NCI-H748 treated with DMSO at 0.1 percent for 48 hours (cell line): ENCODE data around the gene TSSK6.

Experiments used
- DNase-seq: peaks from one replicate; lab custom pipeline; 2025; lab: John Stamatoyannopoulos, UW

TSSK6 gene

DNA sequence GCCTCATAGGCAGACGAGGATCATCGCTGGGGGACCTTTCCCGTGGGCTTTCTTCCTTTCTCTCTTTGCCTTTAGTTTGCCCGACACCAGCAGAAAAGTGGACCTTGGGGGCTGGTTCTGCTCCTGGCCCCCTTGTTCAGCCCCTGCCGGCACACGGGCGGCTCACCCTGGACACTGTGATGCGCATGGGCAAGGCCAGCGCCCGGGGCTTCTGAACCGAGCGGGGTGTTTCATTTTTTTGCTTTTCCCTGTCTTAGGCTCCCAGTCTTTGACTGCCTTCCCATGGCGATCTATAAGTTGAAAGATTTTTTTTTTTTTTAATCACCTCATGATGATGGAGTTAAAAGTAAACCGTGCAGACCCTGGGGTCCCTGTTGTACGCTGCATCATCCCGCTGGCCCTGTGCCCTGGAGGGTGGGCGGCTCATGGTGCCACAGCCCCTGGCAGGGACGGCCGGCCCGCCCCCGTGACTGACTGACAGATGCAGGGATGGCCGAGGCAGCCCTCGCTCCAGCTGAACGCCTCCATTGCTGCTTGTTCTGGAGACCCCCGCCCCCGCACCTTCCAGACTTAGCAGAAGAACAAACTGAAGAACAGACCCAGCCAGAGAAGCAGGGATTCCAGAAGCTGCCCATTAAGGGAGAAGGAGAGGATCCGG lies 9.6 kb downstream of the TSSK6 start:
- DNase-seq: no peak

DNA sequence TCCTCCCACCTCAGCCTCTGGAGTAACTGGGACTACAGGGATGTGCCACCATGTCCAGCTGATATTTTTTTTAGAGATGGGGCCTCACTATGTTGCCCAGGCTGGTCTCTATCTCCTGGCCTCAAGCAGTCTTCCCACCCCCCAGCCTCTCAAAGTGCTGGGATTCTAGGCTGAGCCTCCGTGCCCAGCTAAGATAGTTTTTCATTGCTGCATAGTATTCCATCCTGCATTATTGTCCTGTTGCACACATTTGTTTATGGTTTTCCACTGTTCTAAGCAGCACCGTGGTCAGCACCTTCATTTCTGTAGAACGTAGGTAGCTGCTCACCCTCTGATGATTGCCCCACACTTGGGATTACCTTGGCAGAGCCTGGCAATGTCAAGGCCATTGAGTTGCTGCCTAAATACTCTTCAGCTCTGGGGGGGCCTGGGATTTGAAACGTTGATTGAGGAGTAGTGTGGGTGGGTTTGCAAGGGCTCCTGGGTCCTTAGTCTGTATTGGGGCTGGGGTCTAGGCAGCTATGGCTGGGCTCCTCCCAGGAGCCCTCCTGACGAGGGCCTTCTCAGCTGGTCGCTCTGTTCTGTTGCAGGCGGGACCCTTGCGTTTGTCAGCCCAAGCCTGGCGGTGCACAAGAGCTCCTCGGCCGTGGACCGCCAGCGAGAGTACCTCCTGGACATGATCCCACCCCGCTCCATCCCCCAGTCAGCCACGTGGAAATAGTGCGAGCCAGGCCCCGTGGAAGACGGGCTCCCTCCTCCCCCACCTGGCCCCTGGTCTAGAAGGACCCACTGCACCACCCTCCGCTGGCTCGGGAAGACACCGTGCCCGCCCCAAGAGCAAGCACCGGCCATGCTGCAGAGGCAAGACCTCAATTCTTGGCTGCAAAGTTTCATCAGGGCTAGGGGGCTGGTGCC lies 10.3 kb downstream of the TSSK6 start:
- no peak for DNase-seq

DNA sequence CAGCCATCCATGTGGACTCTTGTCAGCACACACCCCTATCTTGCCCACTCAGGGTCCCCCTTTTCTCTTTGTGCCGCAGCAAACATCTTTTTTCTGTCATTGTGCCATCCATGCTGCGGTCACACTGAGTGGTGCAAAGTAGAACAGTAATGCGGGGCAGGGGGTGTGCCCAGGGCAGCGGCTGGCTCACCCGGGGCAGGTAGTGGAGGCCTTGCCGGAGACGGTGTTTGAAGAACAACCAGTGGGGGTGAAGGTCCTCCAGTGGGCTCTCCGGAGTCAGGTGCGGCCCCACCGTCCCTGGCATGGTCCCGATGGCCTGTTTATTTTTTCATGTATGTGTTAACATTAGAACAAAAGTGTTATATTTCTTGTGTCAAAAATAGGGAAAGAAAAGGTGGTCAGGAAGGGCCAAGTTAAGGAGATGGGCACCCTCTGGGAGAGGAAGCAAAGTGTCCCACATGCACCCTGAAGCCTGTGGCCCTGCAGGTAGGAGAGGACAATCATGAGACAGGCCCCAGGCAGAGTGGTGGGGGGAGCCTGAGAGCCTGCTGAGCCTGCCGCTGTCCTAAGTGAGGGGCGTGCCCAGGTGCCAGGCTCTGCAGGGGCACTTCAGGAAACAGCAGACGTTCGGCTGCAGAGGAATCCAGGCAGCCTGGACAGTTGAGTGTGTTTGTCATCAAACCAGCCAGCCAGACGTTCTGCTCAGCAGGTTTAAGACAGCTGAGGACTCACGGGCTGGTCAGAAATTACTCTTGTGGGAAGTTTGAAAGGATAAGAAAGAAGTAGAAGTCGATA lies 12.3 kb downstream of the TSSK6 start:
- DNase-seq: no peak

DNA sequence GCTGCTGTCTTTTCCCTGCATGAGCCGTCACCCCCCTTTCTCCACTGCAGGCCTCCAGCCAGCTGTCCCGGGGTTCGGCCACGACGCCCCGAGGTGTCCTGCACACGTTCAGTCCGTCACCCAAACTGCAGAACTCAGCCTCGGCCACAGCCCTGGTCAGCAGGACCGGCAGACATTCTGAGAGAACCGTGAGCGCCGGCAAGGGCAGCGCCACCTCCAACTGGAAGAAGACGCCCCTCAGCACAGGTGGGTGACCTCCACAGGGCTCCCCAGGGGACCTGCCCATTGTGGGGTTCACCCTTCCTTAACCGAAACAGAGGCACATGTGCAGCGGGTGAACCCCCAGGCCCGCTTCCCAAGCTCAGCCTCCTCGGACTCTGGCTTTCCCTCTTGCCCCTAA lies 13.1 kb downstream of the TSSK6 start:
- DNase-seq: no peak

DNA sequence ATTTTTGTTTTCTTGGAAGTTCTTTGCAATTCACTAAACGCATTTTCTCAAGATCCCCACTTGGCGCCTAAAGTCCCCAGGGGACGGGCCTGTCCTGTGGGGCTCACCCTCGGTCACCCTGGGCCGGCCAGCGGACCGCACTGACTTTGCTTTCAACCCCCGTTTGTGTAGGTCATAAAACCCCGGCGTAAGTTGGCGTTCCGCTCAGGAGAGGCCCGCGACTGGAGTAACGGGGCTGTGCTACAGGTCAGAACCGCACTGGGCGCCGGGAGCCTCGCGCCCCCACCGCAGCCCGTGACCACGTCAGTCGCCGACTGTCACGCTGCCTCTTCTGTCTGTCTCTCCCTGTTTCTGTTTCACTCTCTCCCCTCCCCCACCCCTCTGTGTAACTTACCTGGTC lies 13.6 kb downstream of the TSSK6 start:
- no peak for DNase-seq

DNA sequence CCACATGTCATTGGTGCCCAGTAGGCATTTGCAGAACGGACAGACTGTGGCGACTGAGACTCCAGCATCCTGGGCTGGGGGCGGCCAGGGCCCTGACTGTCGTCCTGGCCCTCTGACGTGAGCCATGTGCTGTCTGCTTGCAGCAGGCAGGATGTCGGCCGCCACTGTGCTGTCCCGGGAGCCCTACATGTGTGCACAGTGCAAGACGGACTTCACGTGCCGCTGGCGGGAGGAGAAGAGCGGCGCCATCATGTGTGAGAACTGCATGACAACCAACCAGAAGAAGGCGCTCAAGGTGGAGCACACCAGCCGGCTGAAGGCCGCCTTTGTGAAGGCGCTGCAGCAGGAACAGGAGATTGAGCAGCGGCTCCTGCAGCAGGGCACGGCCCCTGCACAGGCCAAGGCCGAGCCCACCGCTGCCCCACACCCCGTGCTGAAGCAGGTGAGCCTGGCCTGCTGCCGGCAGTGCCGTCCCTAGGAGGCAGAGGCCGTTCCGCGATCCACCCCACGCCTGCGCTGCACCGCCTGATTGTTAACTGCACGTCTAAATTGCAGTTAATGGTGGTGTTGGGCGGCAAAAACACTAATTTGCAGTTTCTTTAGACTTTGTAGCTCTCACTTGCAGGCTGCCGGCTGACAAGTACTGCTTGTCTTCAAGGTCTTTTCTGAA lies 14.2 kb downstream of the TSSK6 start:
- DNase-seq: no peak

DNA sequence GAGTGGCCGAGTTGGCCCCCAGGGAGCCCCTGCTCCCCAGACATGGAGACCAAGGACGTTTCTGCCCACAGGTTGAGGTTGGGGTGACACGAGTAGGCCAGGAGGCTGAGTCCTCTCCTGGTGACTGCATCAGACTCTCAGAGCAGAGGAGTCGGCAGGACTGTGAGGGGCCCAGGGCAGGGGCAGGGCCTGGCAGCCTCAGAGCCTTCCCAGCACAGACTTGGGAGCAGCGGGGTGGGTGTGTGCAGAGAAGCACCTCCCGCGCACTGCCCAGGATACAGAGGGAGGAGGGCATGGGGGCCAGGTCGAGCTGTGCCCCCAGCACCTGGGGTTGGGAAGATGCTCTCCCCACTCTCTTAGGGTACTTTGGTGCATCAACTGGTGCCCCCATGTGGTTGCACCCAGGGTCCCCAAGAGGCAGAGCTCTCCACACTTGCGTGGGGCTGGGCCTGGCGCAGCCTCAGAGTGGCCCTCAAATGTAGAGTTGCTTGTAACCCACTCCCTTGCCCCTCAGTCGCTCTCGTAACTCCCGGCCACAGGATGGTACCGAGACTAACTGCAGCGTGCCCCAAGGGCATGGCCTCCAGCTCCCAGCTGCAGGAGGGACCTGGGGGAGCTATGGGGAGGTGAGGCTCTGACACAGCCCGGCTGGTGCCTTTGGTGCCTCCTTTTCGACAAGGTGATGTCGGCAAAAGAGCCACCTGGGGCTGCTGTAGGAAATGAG lies 15.9 kb downstream of the TSSK6 start:
- DNase-seq: no peak

DNA sequence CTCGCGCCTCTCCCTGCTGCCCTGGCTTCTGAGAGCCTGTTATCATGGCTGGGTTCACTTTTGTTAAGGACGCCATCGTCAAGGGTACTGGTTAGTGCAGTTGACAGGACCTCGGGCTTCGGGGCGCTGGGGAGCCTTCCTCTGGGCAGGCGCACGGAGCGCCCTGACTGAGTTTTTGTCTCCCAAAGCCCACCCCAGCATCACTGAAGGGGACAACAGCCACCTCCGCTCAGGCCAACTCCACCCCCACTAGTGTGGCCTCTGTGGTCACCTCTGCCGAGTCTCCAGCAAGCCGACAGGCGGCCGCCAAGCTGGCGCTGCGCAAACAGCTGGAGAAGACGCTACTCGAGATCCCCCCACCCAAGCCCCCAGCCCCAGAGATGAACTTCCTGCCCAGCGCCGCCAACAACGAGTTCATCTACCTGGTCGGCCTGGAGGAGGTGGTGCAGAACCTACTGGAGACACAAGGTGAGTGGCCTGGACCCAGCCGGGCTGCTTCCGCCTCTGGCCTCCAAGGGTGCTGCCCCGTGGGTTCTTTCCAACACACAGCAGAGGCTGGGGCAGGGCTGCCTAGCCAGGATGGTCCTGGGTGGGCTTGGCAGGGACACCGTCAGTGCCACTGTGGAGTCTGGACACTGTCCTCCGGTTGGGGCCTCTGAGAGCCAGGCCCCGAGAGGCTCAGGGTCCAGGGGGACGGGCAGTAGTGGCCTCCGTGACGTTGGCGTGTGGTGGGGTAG lies 16.9 kb downstream of the TSSK6 start:
- no peak for DNase-seq

DNA sequence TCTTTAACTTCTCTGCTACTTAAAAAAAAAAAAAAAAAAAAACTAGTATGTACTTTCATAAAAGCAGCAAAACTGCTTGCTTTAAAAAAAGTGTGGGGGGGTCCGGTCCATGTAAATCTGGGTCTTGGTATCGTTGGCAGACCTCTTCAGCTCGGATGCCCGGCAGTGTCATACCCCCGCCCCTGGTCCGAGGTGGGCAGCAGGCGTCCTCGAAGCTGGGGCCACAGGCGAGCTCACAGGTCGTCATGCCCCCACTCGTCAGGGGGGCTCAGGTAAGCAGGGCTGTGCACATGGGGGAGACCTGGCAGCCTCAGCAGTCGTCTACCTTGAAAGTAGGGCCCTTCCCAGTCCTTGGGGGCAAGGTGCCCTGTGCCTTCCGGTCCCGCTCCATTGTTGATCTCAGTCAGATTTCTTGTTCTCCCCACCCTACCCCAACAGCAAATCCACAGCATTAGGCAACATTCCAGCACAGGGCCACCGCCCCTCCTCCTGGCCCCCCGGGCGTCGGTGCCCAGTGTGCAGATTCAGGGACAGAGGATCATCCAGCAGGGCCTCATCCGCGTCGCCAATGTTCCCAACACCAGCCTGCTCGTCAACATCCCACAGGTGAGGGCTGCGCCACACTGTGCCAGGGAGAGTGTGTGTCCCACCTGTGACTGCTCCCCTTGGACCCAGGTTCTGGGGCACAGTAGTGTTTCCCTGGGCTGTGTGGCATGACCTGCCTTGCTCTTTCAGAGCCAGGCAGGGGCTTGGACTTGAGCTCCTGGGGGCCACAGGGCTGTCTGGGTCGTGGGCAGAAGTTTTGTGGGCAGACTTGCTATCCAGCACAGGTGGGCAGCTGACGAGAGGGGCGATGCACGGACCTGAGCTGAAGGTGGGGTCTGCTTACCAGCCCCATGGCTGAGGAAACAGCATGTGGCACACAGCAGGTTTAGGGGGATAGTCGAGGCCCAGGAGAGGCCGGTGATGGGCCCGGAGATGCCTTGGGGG lies 19.4 kb downstream of the TSSK6 start:
- DNase-seq: no peak

DNA sequence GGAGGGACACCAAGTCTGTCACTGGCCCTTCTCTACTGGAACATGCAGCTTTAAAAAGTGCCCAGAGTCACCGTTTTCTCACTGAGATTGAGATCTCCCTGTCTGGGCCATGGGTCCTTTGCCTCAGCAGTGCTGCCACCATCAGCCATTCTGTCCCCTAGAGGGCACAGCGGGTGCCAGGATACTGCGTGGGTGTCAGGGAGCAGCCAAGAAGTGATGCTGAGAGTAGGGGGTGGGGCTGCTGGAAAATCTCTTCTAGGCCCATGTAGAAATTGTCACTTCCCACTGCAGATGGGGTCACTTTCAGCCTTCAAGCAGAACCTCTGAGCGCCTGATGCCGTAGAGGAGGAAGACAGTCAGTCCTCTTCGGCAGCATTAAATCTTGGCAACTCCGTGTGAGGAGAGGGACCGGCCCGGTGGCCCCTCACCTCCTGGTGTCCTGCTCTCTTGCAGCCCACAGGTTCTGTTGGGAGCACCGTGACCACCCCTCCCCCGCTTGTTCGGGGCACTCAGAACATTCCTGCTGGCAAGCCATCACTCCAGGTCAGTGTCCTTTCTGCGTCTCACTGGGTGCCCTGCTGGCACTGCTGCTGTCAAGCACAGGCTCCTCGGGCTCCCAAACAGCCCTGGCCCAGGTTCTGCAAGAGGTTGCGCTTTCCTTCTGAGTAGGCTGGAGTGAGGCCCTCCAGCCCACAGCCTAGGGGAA lies 21.4 kb downstream of the TSSK6 start:
- DNase-seq: no peak

DNA sequence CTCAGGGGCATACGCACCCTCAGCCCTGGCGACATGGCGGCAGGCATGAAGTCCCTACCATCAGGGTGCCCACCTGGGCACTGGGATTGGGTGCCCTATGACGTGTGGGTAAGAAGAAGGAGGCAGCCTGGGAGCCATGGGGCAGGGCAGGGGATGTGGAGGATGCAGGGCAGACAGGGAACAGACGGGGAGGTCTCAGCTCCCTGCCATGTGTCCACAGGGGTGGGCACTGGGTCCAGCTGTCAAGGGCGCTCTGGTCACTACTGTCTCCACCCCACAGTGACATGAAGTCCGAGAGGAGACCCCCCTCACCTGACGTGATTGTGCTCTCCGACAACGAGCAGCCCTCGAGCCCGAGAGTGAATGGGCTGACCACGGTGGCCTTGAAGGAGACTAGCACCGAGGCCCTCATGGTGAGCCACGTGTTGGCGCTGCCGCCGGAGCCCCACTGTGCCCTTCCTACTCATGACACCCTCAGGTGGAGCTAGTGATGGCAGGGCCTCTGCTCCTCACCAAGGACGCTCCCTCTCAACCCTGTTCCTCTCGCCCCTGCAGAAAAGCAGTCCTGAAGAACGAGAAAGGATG lies 23.2 kb downstream of the TSSK6 start:
- no peak for DNase-seq

DNA sequence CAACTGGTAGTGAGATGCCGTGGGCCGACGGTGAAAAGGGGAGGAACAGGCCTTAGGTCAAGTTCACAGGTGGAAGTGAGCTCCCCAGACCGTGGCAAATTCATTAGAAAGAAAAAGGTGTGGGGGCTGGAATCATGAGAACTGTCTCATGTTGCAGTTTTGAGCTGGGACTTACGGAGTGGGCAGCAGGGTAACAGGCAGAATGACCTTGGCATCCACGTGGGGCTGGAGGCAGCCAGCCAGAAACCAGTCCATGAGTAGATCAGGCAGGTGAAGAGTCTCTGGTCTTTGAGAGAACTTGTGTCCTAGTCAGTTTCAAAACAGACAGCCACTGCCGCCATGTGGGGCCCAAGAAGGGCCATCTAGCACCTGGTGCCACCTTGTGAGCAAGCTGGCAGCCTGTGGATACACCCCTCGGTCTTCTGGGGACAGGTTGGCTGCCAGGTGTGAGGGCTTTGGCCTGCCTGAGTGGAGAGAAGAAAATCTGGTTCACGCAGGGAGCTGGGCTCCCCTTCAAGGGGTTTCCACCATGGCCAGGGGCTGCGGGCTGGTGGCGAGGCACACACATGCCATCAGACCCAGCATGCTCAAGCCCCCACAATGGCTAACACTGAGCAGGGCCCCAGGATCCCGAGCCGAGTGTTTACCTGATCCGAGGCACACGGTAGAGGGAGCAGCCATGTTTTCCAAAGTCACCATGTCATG lies 23.9 kb downstream of the TSSK6 start:
- no peak for DNase-seq

DNA sequence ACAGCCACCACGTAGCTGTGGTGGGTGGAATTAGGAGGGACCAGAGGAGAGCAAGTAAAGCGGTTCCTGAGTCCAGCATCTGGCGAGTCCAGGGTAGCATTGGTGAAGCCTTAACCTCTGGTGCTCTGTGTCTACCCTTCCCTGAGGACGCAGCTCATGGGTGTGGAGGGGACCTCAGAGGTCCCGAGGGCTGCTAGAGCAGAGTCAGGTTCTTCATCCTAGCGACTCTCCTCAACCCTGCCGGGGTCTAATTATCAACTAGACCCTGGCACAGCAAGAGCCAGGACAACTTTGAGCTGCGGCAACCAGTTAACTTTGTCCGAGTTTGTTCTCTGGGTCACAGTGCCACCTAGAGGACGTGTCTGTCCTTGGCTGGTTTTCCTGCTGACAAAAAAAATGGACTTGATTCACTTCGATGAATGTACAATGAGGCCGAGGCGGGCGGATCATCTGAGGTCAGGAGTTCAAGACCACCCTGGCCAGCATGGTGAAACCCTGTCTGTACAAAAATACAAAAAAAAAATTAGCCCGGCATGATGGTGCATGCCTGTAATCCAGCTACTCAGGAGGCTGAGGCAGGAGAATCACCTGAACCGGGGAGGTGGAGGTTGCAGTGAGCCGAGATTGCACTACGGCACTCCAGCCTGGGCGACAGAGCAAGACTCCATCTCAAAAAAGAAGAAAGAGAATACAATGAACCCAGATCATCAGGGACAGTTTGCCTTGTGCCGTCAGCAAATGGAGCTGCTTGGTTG lies 25.0 kb downstream of the TSSK6 start:
- peak; percentile 38 for DNase-seq

DNA sequence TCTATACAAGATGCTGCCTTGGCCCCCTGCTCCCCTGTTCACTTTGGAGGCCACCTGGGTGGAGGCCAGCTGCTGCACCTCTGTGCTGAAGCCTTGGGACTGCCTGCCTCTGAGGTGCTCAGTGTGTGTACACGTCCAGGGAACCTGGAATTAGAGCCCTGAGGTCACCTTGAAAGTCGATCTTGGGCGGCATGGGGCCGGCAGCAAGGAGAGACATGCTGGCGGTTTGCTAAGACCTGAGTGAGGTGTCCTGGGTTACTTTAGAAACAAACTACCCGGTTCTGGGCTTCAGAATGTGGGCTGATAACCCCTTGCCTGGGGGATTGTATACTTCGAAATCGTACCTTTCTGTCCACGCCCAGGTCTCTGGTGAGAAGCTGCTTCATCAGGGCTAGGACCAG lies 25.5 kb downstream of the TSSK6 start:
- DNase-seq: no peak

DNA sequence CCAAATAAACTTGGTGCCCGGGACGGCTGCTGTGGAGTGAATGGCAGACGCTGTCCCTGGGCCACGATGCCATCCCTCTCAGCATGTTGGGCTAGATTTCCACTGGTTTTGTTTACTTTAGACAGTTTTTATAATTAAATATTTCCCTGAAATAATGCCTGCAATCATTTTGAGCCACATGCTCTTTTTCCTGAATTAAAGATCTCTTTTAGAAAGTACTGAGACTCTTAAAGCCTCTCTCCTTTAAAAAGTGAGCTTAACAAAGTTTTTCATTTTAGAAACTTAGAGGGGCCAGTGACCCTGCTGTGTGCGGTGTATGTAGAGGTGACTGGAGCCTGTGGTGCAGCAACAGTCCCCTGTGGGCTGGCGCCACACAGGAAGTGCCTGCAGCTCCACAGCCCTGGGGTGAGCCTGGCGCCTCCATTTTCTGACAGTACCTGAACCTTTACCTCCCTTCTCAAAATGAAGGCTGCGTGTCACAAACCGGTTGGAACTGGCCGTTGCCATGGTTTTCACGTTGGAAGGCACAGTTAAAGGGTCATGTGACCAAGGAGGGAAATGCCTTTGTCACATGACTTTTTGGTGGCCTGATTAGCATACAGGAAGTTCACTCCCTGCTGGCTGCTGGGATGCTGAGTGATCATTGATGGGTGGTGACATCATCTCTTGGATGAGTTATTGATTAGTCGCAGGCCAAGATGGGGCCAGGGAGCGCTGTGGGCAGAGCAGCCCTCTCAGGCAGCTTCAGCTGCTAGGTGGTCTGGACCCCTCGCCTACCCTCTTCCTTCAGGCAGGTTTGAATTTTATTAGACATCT lies 26.3 kb downstream of the TSSK6 start:
- DNase-seq: no peak
